GM10847 (cell line): ENCODE data around the gene NCS1.

Source experiments
- POLR2A ChIP-seq: IDR thresholded peaks from 2 replicates; pipeline ENCODE4 v1.6.1; 2011; ENCODE audit not compliant: insufficient read length; ENCODE audit errors: extremely low read depth

The NCS1 gene

GRCh38 chr9:130181678-130182380 lies 9.6 kb downstream of the NCS1 start:
- TF ChIP-seq POLR2A: no peak

- TF ChIP-seq POLR2A: no peak
Measured at GRCh38 chr9:130182381-130182909, 10.2 kb downstream of the NCS1 start.

- no peak for TF ChIP-seq POLR2A
Measured at GRCh38 chr9:130183133-130183762, 11.0 kb downstream of the NCS1 start.

- TF ChIP-seq POLR2A: no peak
Measured at GRCh38 chr9:130185017-130185416, 12.8 kb downstream of the NCS1 start.

- TF ChIP-seq POLR2A: no peak
Measured at GRCh38 chr9:130185490-130186031, 13.4 kb downstream of the NCS1 start.

GRCh38 chr9:130186051-130186450 lies 13.8 kb downstream of the NCS1 start:
- no peak for TF ChIP-seq POLR2A

- no peak for TF ChIP-seq POLR2A
Measured at GRCh38 chr9:130186839-130187522, 14.8 kb downstream of the NCS1 start.

- TF ChIP-seq POLR2A: no peak
Measured at GRCh38 chr9:130187523-130187846, 15.3 kb downstream of the NCS1 start.

GRCh38 chr9:130188860-130189481 lies 16.8 kb downstream of the NCS1 start:
- no peak for TF ChIP-seq POLR2A

- TF ChIP-seq POLR2A: no peak
Measured at GRCh38 chr9:130189840-130190239, 17.6 kb downstream of the NCS1 start.

- no peak for TF ChIP-seq POLR2A
Measured at GRCh38 chr9:130191068-130191748, 19.0 kb downstream of the NCS1 start.

GRCh38 chr9:130191749-130192120 lies 19.5 kb downstream of the NCS1 start:
- no peak for TF ChIP-seq POLR2A

GRCh38 chr9:130192382-130192999 lies 20.3 kb downstream of the NCS1 start:
- TF ChIP-seq POLR2A: no peak

- no peak for TF ChIP-seq POLR2A
Measured at GRCh38 chr9:130193103-130193502, 20.9 kb downstream of the NCS1 start.
